CD14-positive monocyte (primary cell): Measurements from ENCODE around the gene URM1. TPM values are rescaled to one million over a fixed set of nuclear protein-coding genes. Genes with fewer than 3 reads are reported as not detected.

ENCODE experiments used
- DNase-seq, 3 donors: peaks; one replicate each; pipeline ENCODE4 v3.0.0-alpha.2; 2011 to 2022
- H2AFZ ChIP-seq: 2 replicates; pipeline ENCODE4 v1.6.0; 2012; ENCODE audit warnings: mild to moderate bottlenecking, low read depth, low read length, inconsistent platforms; ENCODE audit not compliant: insufficient read depth, poor library complexity, severe bottlenecking
- H3K27ac ChIP-seq, 2 donors: 1 replicate in 1 of 2; 2 replicates in 1 of 2; pipeline ENCODE4 v1.5.1; 2012 to 2013; ENCODE audit warnings: low read length in 2 of 2, control low read depth in 1 of 2, inconsistent platforms in 1 of 2, low read depth in 1 of 2, mild to moderate bottlenecking in 1 of 2
- H3K27me3 ChIP-seq, 2 donors: one replicate each; pipeline versions ENCODE4 v1.6.0 to v1.6.1; 2011 to 2013; ENCODE audit warnings: low read length in 2 of 2; ENCODE audit not compliant: control insufficient read depth in 2 of 2, insufficient read depth in 2 of 2
- H3K36me3 ChIP-seq, 2 donors: replicated peaks in 1 of 2; 1 replicate in 1 of 2; 2 replicates in 1 of 2; pipeline versions ENCODE4 v1.5.1 to v1.6.1; 2012 to 2013; ENCODE audit warnings: low read length in 2 of 2, control low read depth in 1 of 2, inconsistent platforms in 1 of 2, mild to moderate bottlenecking in 1 of 2; ENCODE audit not compliant: insufficient read depth in 2 of 2, control insufficient read depth in 1 of 2
- H3K4me1 ChIP-seq, 2 donors: 1 replicate in 1 of 2; 2 replicates in 1 of 2; pipeline versions ENCODE4 v1.5.1 to v1.6.1; 2012 to 2013; ENCODE audit warnings: low read length in 2 of 2, control low read depth in 1 of 2, inconsistent platforms in 1 of 2, mild to moderate bottlenecking in 1 of 2, moderate library complexity in 1 of 2; ENCODE audit not compliant: insufficient read depth in 2 of 2, control insufficient read depth in 1 of 2
- H3K4me2 ChIP-seq: replicated peaks from 2 replicates; pipeline ENCODE3; 2012; ENCODE audit warnings: low read length, moderate library complexity, mild to moderate bottlenecking; ENCODE audit not compliant: poor library complexity, severe bottlenecking; ENCODE audit errors: extremely low read depth
- H3K4me3 ChIP-seq, 3 experiments: fragments of 200-600 bp in 1 of 3; sonication (generic) in 1 of 3; replicated peaks in 1 of 3; 1 replicate in 2 of 3; 2 replicates in 1 of 3; pipeline ENCODE4 v1.5.1; 2011 to 2013; ENCODE audit warnings: low read length in 3 of 3, mild to moderate bottlenecking in 3 of 3, control low read depth in 2 of 3, low read depth in 2 of 3, inconsistent platforms in 1 of 3, moderate library complexity in 1 of 3
- H3K79me2 ChIP-seq: 2 replicates; pipeline ENCODE4 v1.6.0; 2012; ENCODE audit warnings: mild to moderate bottlenecking, control low read depth, inconsistent platforms, low read length, moderate library complexity; ENCODE audit not compliant: insufficient read depth
- H3K9ac ChIP-seq: 2 replicates; pipeline ENCODE4 v1.6.0; 2017; ENCODE audit warnings: low read length, mild to moderate bottlenecking; ENCODE audit not compliant: insufficient read depth, poor library complexity, severe bottlenecking
- H3K9me3 ChIP-seq, 2 donors: replicated peaks in 1 of 2; 1 replicate in 1 of 2; 2 replicates in 1 of 2; pipeline versions ENCODE4 v1.5.1 to v1.6.1; 2012 to 2013; ENCODE audit warnings: low read length in 2 of 2, control low read depth in 1 of 2; ENCODE audit not compliant: control insufficient read depth in 1 of 2, insufficient read depth in 1 of 2
- H4K20me1 ChIP-seq: 2 replicates; pipeline ENCODE4 v1.6.0; 2012; ENCODE audit warnings: mild to moderate bottlenecking, low read length, control low read depth, moderate library complexity; ENCODE audit not compliant: insufficient read depth
- H3K27ac Mint-ChIP-seq, 7 donors: one replicate each; pipeline ENCODE4 v1.8.0; 2020; ENCODE audit warnings: mild to moderate bottlenecking in 7 of 7, mixed read lengths in 7 of 7, moderate library complexity in 6 of 7, inconsistent platforms in 2 of 7
- H3K27me3 Mint-ChIP-seq, 3 donors: one replicate each; pipeline ENCODE4 v1.8.0; 2021 to 2022; ENCODE audit warnings: low read depth in 3 of 3, mild to moderate bottlenecking in 3 of 3, mixed read lengths in 3 of 3, moderate library complexity in 3 of 3, inconsistent platforms in 1 of 3
- H3K36me3 Mint-ChIP-seq, 2 donors: one replicate each; pipeline ENCODE4 v1.8.0; 2020; ENCODE audit warnings: mixed read lengths in 2 of 2, inconsistent platforms in 1 of 2, mild to moderate bottlenecking in 1 of 2
- H3K4me1 Mint-ChIP-seq: one replicate; pipeline ENCODE4 v1.8.0; 2020; ENCODE audit warnings: mild to moderate bottlenecking, mixed read lengths
- H3K4me3 Mint-ChIP-seq, 2 donors: one replicate each; pipeline ENCODE4 v1.8.0; 2020; ENCODE audit warnings: mild to moderate bottlenecking in 2 of 2, mixed read lengths in 2 of 2, moderate library complexity in 1 of 2
- H3K9me3 Mint-ChIP-seq, 7 donors: one replicate each; pipeline ENCODE4 v1.8.0; 2020 to 2022; ENCODE audit warnings: mixed read lengths in 7 of 7, mild to moderate bottlenecking in 6 of 7, moderate library complexity in 6 of 7, inconsistent platforms in 2 of 7
- WGBS: methylation state at CpG from one replicate; pipeline ENCODE4 v1.1.5; 2013; ENCODE audit warnings: missing lambda C conversion rate; ENCODE audit not compliant: insufficient coverage; 5-methylcytosine and 5-hydroxymethylcytosine counted together
- intact Hi-C, 2 donors: fragments of 100-400 bp; cut with micrococcal nuclease; formaldehyde crosslinking; loops; one replicate each; pipeline versions ENCODE4 v1.15.0 to v1.15.1; 2023
- polyA plus RNA-seq, 3 donors: library from polyadenylated mRNA; depleted of rRNA in 1 of 3; unstranded in 2 of 3; stranded (reverse) in 1 of 3; fragments of 300-500 nt in 2 of 3; fragments of >200 nt in 1 of 3; fragmentation: Illumina TruSeq in 2 of 3; gene quantifications; 1 replicate in 2 of 3; 2 replicates in 1 of 3; pipeline ENCODE4 v1.2.3, GENCODE V29; 2012 to 2021
- TF ChIP-seq, protein P1 (sequence below): fragments of 200-600 bp; IDR thresholded peaks from one replicate; pipeline ENCODE4 v1.8.0; 2022; ENCODE audit warnings: antibody characterized with exemption, mild to moderate bottlenecking

The URM1 gene
- polyA plus RNA-seq, 3 donors: 37.5 to 39.7 (median 38.3) TPM

DNA sequence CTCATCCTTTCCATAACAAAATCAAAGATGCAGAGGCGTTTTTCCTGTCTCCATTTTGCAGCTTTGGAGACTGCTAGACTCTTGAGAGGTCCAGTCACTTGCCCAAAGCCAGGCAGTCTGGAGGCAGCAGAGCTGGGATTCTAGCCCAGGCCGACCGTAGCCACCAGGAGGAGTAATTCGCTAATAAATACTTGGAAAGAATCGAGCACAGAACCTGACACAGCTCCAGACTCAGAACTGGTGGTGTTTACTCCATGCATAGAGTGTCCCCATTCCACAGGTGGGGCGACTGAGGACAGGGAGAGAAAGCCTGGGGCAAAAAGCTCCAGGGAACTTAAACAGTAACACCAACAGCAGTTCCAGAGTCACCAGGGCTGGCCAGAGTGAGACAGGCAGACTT is 38.8 kb downstream of the URM1 start:
- H3K27ac ChIP-seq: no peak overlapping the region
- peaks cover 5 to 31% of the 10 kb centered on the region in 2 donors for H3K27me3 ChIP-seq
- peak overlapping the region in 1 of 2 donors; percentile 46 for H3K4me3 Mint-ChIP-seq
- H3K9me3 ChIP-seq: no peaks in the 10 kb centered on the region
- no peaks in the 10 kb centered on the region for H3K4me1 ChIP-seq
- DNase-seq: no peak
- intact Hi-C loops: loop anchor here in 1 of 2 donors (10.0 kb wide), 1 partner anchor 115 kb away; no protein-coding TSS in a partner anchor
- peaks cover 1% of the 10 kb centered on the region for H3K4me1 Mint-ChIP-seq
- no peaks in the 10 kb centered on the region for H4K20me1 ChIP-seq
- no peaks in the 10 kb centered on the region for H3K79me2 ChIP-seq
- H3K4me3 ChIP-seq: no peak overlapping the region
- no peak overlapping the region for H3K27ac Mint-ChIP-seq
- no peak overlapping the region for H3K9ac ChIP-seq
- WGBS: 38% methylated on average over 3 of the region's 6 CpGs
- H3K36me3 Mint-ChIP-seq: no peaks in the 10 kb centered on the region
- H2AFZ ChIP-seq: no peak overlapping the region
- H3K27me3 Mint-ChIP-seq: peaks cover 35 to 52% (median 35%) of the 10 kb centered on the region in 3 donors
- no peak overlapping the region for H3K4me2 ChIP-seq
- H3K36me3 ChIP-seq: no peaks in the 10 kb centered on the region
- no peaks in the 10 kb centered on the region for H3K9me3 Mint-ChIP-seq
- TF ChIP-seq, protein P1, sequence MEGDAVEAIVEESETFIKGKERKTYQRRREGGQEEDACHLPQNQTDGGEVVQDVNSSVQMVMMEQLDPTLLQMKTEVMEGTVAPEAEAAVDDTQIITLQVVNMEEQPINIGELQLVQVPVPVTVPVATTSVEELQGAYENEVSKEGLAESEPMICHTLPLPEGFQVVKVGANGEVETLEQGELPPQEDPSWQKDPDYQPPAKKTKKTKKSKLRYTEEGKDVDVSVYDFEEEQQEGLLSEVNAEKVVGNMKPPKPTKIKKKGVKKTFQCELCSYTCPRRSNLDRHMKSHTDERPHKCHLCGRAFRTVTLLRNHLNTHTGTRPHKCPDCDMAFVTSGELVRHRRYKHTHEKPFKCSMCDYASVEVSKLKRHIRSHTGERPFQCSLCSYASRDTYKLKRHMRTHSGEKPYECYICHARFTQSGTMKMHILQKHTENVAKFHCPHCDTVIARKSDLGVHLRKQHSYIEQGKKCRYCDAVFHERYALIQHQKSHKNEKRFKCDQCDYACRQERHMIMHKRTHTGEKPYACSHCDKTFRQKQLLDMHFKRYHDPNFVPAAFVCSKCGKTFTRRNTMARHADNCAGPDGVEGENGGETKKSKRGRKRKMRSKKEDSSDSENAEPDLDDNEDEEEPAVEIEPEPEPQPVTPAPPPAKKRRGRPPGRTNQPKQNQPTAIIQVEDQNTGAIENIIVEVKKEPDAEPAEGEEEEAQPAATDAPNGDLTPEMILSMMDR: no peak

DNA sequence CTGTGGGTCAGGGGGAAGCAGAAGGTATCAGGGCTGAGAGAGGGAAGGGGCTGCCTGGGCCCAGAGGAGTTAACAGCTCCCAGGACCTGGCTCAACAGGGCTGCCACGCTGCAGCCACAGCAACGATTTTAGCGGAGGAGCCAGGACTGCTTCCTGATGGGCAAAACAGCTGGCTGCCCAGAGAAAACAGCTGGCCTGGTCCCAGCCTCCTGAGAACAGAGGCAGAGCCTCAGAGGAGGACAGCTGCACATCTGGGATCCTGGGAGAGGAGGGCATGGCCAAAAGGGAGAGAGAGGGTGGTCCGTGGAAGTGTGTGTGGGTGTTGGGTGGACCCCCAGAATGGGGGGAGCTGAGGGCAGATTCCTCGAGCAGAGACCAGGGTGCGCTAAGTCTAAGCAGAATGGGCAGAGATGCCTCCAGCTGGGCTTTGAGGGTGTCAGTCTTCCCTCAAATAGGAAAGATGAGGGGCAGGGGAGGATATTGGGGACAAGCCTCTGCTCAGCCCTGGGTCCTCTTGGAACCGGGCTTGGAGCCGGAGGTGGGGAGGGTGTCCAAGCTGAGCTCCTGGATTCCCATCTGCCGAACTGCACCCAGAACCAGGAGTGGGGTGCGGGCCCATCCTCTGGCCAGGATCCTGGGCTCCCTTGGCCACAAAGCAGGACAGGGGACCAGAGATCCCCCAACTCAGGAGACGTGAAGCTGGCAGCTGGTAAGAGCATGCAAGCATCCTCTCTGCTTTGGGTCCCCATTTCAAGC is 40.4 kb downstream of the URM1 start:
- H3K27me3 ChIP-seq: peaks cover 5 to 32% of the 10 kb centered on the region in 2 donors
- no peak overlapping the region for H2AFZ ChIP-seq
- H3K9ac ChIP-seq: no peak overlapping the region
- H3K4me1 ChIP-seq: no peaks in the 10 kb centered on the region
- peaks cover 38 to 64% (median 40%) of the 10 kb centered on the region in 3 donors for H3K27me3 Mint-ChIP-seq
- H3K4me3 ChIP-seq: no peak overlapping the region
- no peaks in the 10 kb centered on the region for H3K36me3 ChIP-seq
- no peaks in the 10 kb centered on the region for H3K36me3 Mint-ChIP-seq
- whole genome bisulfite sequencing: 66% methylated on average over 11 of the region's 11 CpGs
- TF ChIP-seq, protein P1: no peak
- no peaks in the 10 kb centered on the region for H4K20me1 ChIP-seq
- H3K4me2 ChIP-seq: no peak overlapping the region
- H3K4me1 Mint-ChIP-seq: peaks cover 6% of the 10 kb centered on the region
- H3K79me2 ChIP-seq: no peaks in the 10 kb centered on the region
- no peak overlapping the region for H3K27ac ChIP-seq
- intact Hi-C loops: loop anchor here in 1 of 2 donors (2.0 to 10.0 kb wide), 2 partner anchors 49 to 117 kb away; no protein-coding TSS in a partner anchor
- H3K27ac Mint-ChIP-seq: no peak overlapping the region
- H3K9me3 Mint-ChIP-seq: no peaks in the 10 kb centered on the region
- no peak overlapping the region for H3K4me3 Mint-ChIP-seq
- no peaks in the 10 kb centered on the region for H3K9me3 ChIP-seq
- DNase-seq: no peak
